Parathyroid adenoma (tissue), 2 donors: ENCODE measurements around the gene FANCB.

ENCODE experiments used
- H2AFZ ChIP-seq: fragments of 300-600 bp; sonication (generic); one replicate; pipeline ENCODE4 v1.7.0; 2017; ENCODE audit warnings: antibody characterized with exemption, mild to moderate bottlenecking
- H3K27ac ChIP-seq: fragments of 300-600 bp; sonication (generic); one replicate; pipeline ENCODE4 v1.7.0; 2017
- H3K27me3 ChIP-seq: fragments of 300-600 bp; sonication (generic); one replicate; pipeline ENCODE4 v1.7.0; 2017; ENCODE audit warnings: low read length; ENCODE audit not compliant: control insufficient read depth, insufficient read depth
- H3K36me3 ChIP-seq: fragments of 300-600 bp; sonication (generic); one replicate; pipeline ENCODE4 v1.7.0; 2017; ENCODE audit warnings: low read length; ENCODE audit not compliant: control insufficient read depth, insufficient read depth
- H3K4me1 ChIP-seq: fragments of 300-600 bp; sonication (generic); one replicate; pipeline ENCODE4 v1.7.0; 2017; ENCODE audit warnings: control low read depth
- H3K4me2 ChIP-seq: fragments of 300-600 bp; sonication (generic); one replicate; pipeline ENCODE4 v1.7.0; 2017; ENCODE audit warnings: low read length
- H3K4me3 ChIP-seq: fragments of 300-600 bp; sonication (generic); one replicate; pipeline ENCODE4 v1.7.0; 2017; ENCODE audit warnings: low read depth, low read length
- H3K79me2 ChIP-seq: fragments of 300-600 bp; sonication (generic); one replicate; pipeline ENCODE4 v1.7.0; 2017; ENCODE audit warnings: control low read depth
- H3K9ac ChIP-seq: fragments of 300-600 bp; sonication (generic); one replicate; pipeline ENCODE4 v1.7.0; 2017; ENCODE audit warnings: mild to moderate bottlenecking
- H3K9me3 ChIP-seq: fragments of 300-600 bp; sonication (generic); one replicate; pipeline ENCODE4 v1.7.0; 2017; ENCODE audit warnings: low read length; ENCODE audit not compliant: control insufficient read depth
- CTCF ChIP-seq: fragments of 300-600 bp; sonication (generic); IDR thresholded peaks from one replicate; pipeline ENCODE4 v1.7.0; 2017; ENCODE audit warnings: antibody characterized with exemption, mild to moderate bottlenecking
- donor health status: primary hyperparathyroidism.

The FANCB gene

DNA sequence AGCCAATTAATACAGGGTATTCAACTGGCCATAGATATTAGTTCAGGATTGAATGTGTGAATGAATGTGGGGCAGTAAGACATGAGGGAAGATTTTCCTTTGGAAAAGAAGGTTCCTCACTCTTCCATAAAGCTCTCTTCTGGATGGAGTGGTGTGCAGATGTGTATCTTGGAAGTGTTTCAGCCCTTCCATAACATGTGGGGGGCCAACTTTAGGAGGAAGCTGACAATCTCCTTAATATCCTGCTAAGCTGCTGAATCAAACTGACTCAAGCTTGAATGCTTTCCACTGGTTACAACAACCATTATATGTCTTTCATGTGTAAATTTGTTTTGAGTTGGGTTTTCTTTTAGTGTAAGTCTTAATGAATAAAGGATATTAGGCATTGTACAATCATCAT lies 40.3 kb downstream of the FANCB start:
- H3K79me2 ChIP-seq: no peaks in the 10 kb centered on the region
- H3K4me2 ChIP-seq: no peak overlapping the region
- no peaks in the 10 kb centered on the region for H3K4me1 ChIP-seq
- no peak for TF ChIP-seq CTCF
- H3K4me3 ChIP-seq: no peak overlapping the region
- no peaks in the 10 kb centered on the region for H3K9me3 ChIP-seq
- H3K36me3 ChIP-seq: no peaks in the 10 kb centered on the region
- H3K9ac ChIP-seq: no peak overlapping the region
- H3K27me3 ChIP-seq: no peaks in the 10 kb centered on the region
- H3K27ac ChIP-seq: no peak overlapping the region
- no peak overlapping the region for H2AFZ ChIP-seq

- H3K4me2 ChIP-seq: no peak overlapping the region
- H3K27ac ChIP-seq: no peak overlapping the region
- no peaks in the 10 kb centered on the region for H3K4me1 ChIP-seq
- TF ChIP-seq CTCF: no peak
- no peaks in the 10 kb centered on the region for H3K36me3 ChIP-seq
- no peaks in the 10 kb centered on the region for H3K27me3 ChIP-seq
- no peaks in the 10 kb centered on the region for H3K9me3 ChIP-seq
- H2AFZ ChIP-seq: no peak overlapping the region
- no peak overlapping the region for H3K4me3 ChIP-seq
- H3K79me2 ChIP-seq: no peaks in the 10 kb centered on the region
- no peak overlapping the region for H3K9ac ChIP-seq
These were observed 40.7 kb downstream of the FANCB start for GRCh38 chrX:14832151-14832550.

GRCh38 chrX:14829643-14830042 lies 43.2 kb downstream of the FANCB start:
- H3K9ac ChIP-seq: no peak overlapping the region
- H2AFZ ChIP-seq: no peak overlapping the region
- no peak overlapping the region for H3K4me3 ChIP-seq
- no peak overlapping the region for H3K27ac ChIP-seq
- no peaks in the 10 kb centered on the region for H3K79me2 ChIP-seq
- H3K27me3 ChIP-seq: no peaks in the 10 kb centered on the region
- H3K9me3 ChIP-seq: no peaks in the 10 kb centered on the region
- H3K36me3 ChIP-seq: no peaks in the 10 kb centered on the region
- H3K4me1 ChIP-seq: no peaks in the 10 kb centered on the region
- H3K4me2 ChIP-seq: no peak overlapping the region
- TF ChIP-seq CTCF: no peak

DNA sequence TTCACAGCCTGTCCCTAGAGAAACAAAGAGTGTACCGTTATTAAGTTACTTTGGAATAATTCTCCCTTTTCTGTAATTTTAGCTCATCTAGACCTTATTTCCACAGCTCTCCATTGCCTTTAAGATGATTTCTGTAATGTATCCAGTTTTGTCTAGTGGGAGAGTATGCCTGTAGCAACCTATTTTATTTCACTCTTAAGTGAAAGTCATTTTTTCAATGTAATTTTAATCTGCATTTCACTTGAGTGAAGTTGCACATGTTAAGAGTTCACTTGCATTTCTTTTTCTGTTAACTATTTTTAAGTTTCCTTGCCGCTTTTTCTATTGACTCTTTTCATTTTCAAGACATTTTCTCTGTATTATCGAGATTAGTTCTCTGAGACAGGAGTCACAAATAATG lies 46.5 kb downstream of the FANCB start:
- TF ChIP-seq CTCF: no peak

GRCh38 chrX:14825851-14826250 lies 47.0 kb downstream of the FANCB start:
- Histone ChIP-seq H3K9me3 (no peaks in the 10 kb centered on the region), H3K79me2 (no peaks in the 10 kb centered on the region), H3K4me1 (no peaks in the 10 kb centered on the region), H3K36me3 (no peaks in the 10 kb centered on the region), H2AFZ (no peak overlapping the region), H3K4me2 (no peak overlapping the region), H3K27me3 (no peaks in the 10 kb centered on the region), H3K4me3 (no peak overlapping the region), H3K9ac (no peak overlapping the region), H3K27ac (no peak overlapping the region)
- TF ChIP-seq CTCF: no peak

More for the DNA sequence above, 46.5 kb downstream of the FANCB start:
- H3K4me3 ChIP-seq: no peak overlapping the region
- no peak overlapping the region for H3K4me2 ChIP-seq
- H3K79me2 ChIP-seq: no peaks in the 10 kb centered on the region
- H2AFZ ChIP-seq: no peak overlapping the region
- no peaks in the 10 kb centered on the region for H3K9me3 ChIP-seq
- no peaks in the 10 kb centered on the region for H3K27me3 ChIP-seq
- H3K36me3 ChIP-seq: no peaks in the 10 kb centered on the region
- no peaks in the 10 kb centered on the region for H3K4me1 ChIP-seq
- H3K9ac ChIP-seq: no peak overlapping the region
- no peak overlapping the region for H3K27ac ChIP-seq
